HCT116 (cell line): ENCODE results near the gene MPP1. TPM values are rescaled to one million over a fixed set of nuclear protein-coding genes. Genes with fewer than 3 reads are reported as not detected.

Experiments
- ATAC-seq: fragments of 200-7000 bp; cut with Tn5 transposase; 2 replicates; pipeline ENCODE4 v1.9.1; 2020; ENCODE audit warnings: mild to moderate bottlenecking, moderate library complexity
- BruUV-seq: library from RNA; stranded (reverse); fragments of 400-500 nt; replicated peaks from 2 replicates; lab custom pipeline; 2021; lab: Mats Ljungman, UMichigan
- CTCF ChIA-PET: fragments of 300-600 bp; sonication (Branson Sonifier 250); formaldehyde crosslinking; loops from one replicate; lab custom pipeline; 2021; ENCODE audit warnings: antibody characterized with exemption; lab: Charles Lee
- POLR2A ChIA-PET: fragments of 300-600, 350-600 bp; sonication (Branson Sonifier 250); formaldehyde crosslinking; loops from one replicate; lab custom pipeline; 2021; ENCODE audit warnings: antibody characterized with exemption; lab: Charles Lee
- RAD21 ChIA-PET, 2 experiments: fragments of 300-600 bp; sonication (Branson Sonifier 250); formaldehyde crosslinking; loops; one replicate each; lab custom pipeline; 2023; ENCODE audit warnings: low total read pairs in 2 of 2; ENCODE audit not compliant: uncharacterized antibody in 2 of 2, unreplicated experiment in 2 of 2, low non-redundant PET in 1 of 2; lab: Charles Lee
- DNase-seq: peaks from one replicate; pipeline ENCODE4 v3.0.0-alpha.2; 2010; ENCODE audit warnings: low read depth, low spot score
- H2AFZ ChIP-seq: fragments of 200-600 bp; shearing (Covaris generic), sonication (generic); 2 replicates; pipeline ENCODE4 v1.6.1; 2017; ENCODE audit warnings: low read depth, mixed run types, mixed read lengths, antibody characterized with exemption, low read length; ENCODE audit not compliant: poor library complexity, severe bottlenecking
- H3K27ac ChIP-seq: 2 replicates; pipeline ENCODE4 v1.5.1; 2012; ENCODE audit warnings: low read depth, low read length
- H3K27me3 ChIP-seq: fragments of 200-600 bp; sonication (generic); 2 replicates; pipeline ENCODE4 v1.6.1; 2016; ENCODE audit warnings: mixed run types, low read length, mixed read lengths; ENCODE audit not compliant: insufficient read depth
- H3K36me3 ChIP-seq, 2 experiments: fragments of 200-500 bp in 1 of 2; fragments of 200-600 bp in 1 of 2; sonication (Bioruptor generic) in 1 of 2; sonication (generic) in 1 of 2; 2 replicates each; pipeline versions ENCODE4 v1.5.1 to v1.6.1; 2014 to 2016; ENCODE audit warnings: low read length in 2 of 2, inconsistent platforms in 1 of 2, mixed read lengths in 1 of 2, mixed run types in 1 of 2; ENCODE audit not compliant: insufficient read depth in 2 of 2, control insufficient read depth in 1 of 2
- H3K4me1 ChIP-seq, 2 experiments: fragments of 200-600 bp in 1 of 2; sonication (generic) in 1 of 2; 2 replicates each; pipeline versions ENCODE4 v1.5.1 to v1.6.1; 2012 to 2017; ENCODE audit warnings: low read length in 2 of 2, inconsistent platforms in 1 of 2, mild to moderate bottlenecking in 1 of 2, mixed read lengths in 1 of 2, mixed run types in 1 of 2, moderate library complexity in 1 of 2; ENCODE audit not compliant: insufficient read depth in 2 of 2, control insufficient read depth in 1 of 2
- H3K4me2 ChIP-seq: fragments of 200-600 bp; sonication (generic); 2 replicates; pipeline ENCODE4 v1.6.1; 2017; ENCODE audit warnings: mixed run types, low read length, mixed read lengths
- H3K4me3 ChIP-seq, 2 experiments: fragments of 200-600 bp in 1 of 2; sonication (generic) in 1 of 2; replicated peaks in 1 of 2; 2 replicates each; pipeline ENCODE4 v1.5.1; 2011 to 2016; ENCODE audit warnings: low read length in 2 of 2, control low read depth in 1 of 2, low read depth in 1 of 2, mild to moderate bottlenecking in 1 of 2, mixed read lengths in 1 of 2, mixed run types in 1 of 2
- H3K79me2 ChIP-seq: fragments of 200-600 bp; sonication (generic); 2 replicates; pipeline ENCODE4 v1.6.1; 2017; ENCODE audit warnings: mild to moderate bottlenecking, mixed run types, low read length, moderate library complexity, mixed read lengths; ENCODE audit not compliant: insufficient read depth
- H3K9ac ChIP-seq: fragments of 200-600 bp; sonication (generic); 2 replicates; pipeline ENCODE4 v1.6.1; 2016; ENCODE audit warnings: low read length, mixed read lengths
- H3K9me2 ChIP-seq: fragments of 200-600 bp; sonication (generic), shearing (Covaris generic); 2 replicates; pipeline ENCODE4 v1.6.1; 2017; ENCODE audit warnings: mixed run types, mild to moderate bottlenecking, moderate library complexity; ENCODE audit not compliant: insufficient read depth
- H3K9me3 ChIP-seq, 2 experiments: fragments of 200-500 bp in 1 of 2; fragments of 200-600 bp in 1 of 2; sonication (Bioruptor generic) in 1 of 2; sonication (generic) in 1 of 2; 2 replicates each; pipeline ENCODE4 v1.6.1; 2014 to 2017; ENCODE audit warnings: low read length in 2 of 2, mixed read lengths in 2 of 2, inconsistent platforms in 1 of 2, low read depth in 1 of 2, mild to moderate bottlenecking in 1 of 2, mixed run types in 1 of 2, moderate library complexity in 1 of 2; ENCODE audit not compliant: control insufficient read depth in 1 of 2, insufficient read depth in 1 of 2
- H4K20me1 ChIP-seq: fragments of 200-600 bp; sonication (generic), shearing (Covaris generic); 2 replicates; pipeline ENCODE4 v1.6.1; 2017; ENCODE audit warnings: mixed run types, mild to moderate bottlenecking, moderate library complexity; ENCODE audit not compliant: insufficient read depth
- CTCF ChIP-seq, 3 experiments: fragments of 200-600 bp in 1 of 3; sonication (generic) in 1 of 3; IDR thresholded peaks in 2 of 3; conservative IDR thresholded peaks in 1 of 3; 2 replicates each; pipeline ENCODE4 v1.5.1; 2012 to 2017; ENCODE audit warnings: low read depth in 2 of 3, low read length in 2 of 3, antibody characterized with exemption in 1 of 3, borderline replicate concordance in 1 of 3, control low read depth in 1 of 3, mild to moderate bottlenecking in 1 of 3, mixed read lengths in 1 of 3, mixed run types in 1 of 3, moderate library complexity in 1 of 3; ENCODE audit not compliant: insufficient read depth in 1 of 3
- ELF1 ChIP-seq: IDR thresholded peaks from 2 replicates; pipeline ENCODE4 v1.6.1; 2012; ENCODE audit warnings: low read depth, borderline replicate concordance
- JUND ChIP-seq: IDR thresholded peaks from 2 replicates; pipeline ENCODE4 v1.6.1; 2012
- MAX ChIP-seq: IDR thresholded peaks from 2 replicates; pipeline ENCODE4 v1.6.1; 2012
- ZBTB33 ChIP-seq: IDR thresholded peaks from 2 replicates; pipeline ENCODE4 v1.6.1; 2011; ENCODE audit warnings: mild to moderate bottlenecking, low read length, moderate library complexity; ENCODE audit not compliant: insufficient replicate concordance; ENCODE audit errors: extremely low read depth
- intact Hi-C: fragments of 100-400 bp; cut with micrococcal nuclease; formaldehyde crosslinking; loops from 2 replicates; pipeline ENCODE4 v1.10.0; 2022
- total RNA-seq: library from RNA; stranded (reverse); gene quantifications from one replicate; pipeline ENCODE4 v1.2.1, GENCODE V29; 2021; ENCODE audit not compliant: unreplicated experiment

MPP1 gene
- total RNA-seq, 1 experiment from 2014 or later = 13.1 TPM

GRCh38 chrX:154812341-154813101, 7.2 kb upstream of the MPP1 start:
- H3K4me1 ChIP-seq = no peaks in the 10 kb centered on the region
- H3K4me3 ChIP-seq = no peak overlapping the region
- H2AFZ ChIP-seq = no peak overlapping the region
- H3K27ac ChIP-seq = no peak overlapping the region
- no peaks in the 10 kb centered on the region for H3K9me2 ChIP-seq
- no peaks in the 10 kb centered on the region for H3K36me3 ChIP-seq
- no TSS peak for BruUV-seq
- H3K9me3 ChIP-seq = no peaks in the 10 kb centered on the region
- RAD21 ChIA-PET = no interaction called here
- DNase-seq = no peak
- H4K20me1 ChIP-seq = no peaks in the 10 kb centered on the region
- TF ChIP-seq JUND (no peak), CTCF (IDR thresholded peaks at IDR 0.05 in 2 of 3, conservative IDR thresholded peaks at IDR 0.05 in 1 of 3; ENCODE audit: borderline replicate concordance in 1 of 3, insufficient read depth in 1 of 3, low read depth in 2 of 3, low read length in 2 of 3) (no peak), ELF1 (no peak), MAX (no peak), ZBTB33 (no peak)
- TF ChIP-seq, all 23 proteins: peak for 0
- ChIA-PET POLR2A (no interaction called here), CTCF (interaction anchor here (0.6 kb wide), 1 partner anchor 387 kb away, joined by 4 read pairs; no protein-coding TSS in a partner anchor)
- H3K27me3 ChIP-seq = no peaks in the 10 kb centered on the region
- no peak overlapping the region for H3K9ac ChIP-seq
- H3K79me2 ChIP-seq = no peaks in the 10 kb centered on the region
- no peak overlapping the region for H3K4me2 ChIP-seq
- no peak for ATAC-seq
- intact Hi-C loops = no loop called here
